ENCODE data around the gene TEX9.

- TF ChIP-seq CTCF (conservative IDR thresholded peaks at IDR 0.05) (no peak), EZH2 (IDR thresholded peaks at IDR 0.05; ENCODE audit: low read depth) (no peak)
These were observed 77.1 kb downstream of the TEX9 start for GRCh38 chr15:56442354-56442753.
